Endothelial cell of umbilical vein (primary cell): ENCODE results near the gene NCK2.

Experiments
- EZH2 ChIP-seq: IDR thresholded peaks from 2 replicates; pipeline ENCODE4 v1.6.1; 2012; ENCODE audit warnings: borderline replicate concordance, low read depth, mild to moderate bottlenecking, moderate library complexity, low read length, inconsistent platforms; ENCODE audit not compliant: severe bottlenecking
- FOS ChIP-seq: IDR thresholded peaks from 2 replicates; pipeline ENCODE4 v1.6.1; 2011; ENCODE audit warnings: mild to moderate bottlenecking, low read length, moderate library complexity, borderline replicate concordance; ENCODE audit not compliant: insufficient read depth
- JUN ChIP-seq: IDR thresholded peaks from 2 replicates; pipeline ENCODE4 v1.6.1; 2011; ENCODE audit warnings: borderline replicate concordance, low read depth; ENCODE audit not compliant: insufficient read length, insufficient read depth
- MYC ChIP-seq: IDR thresholded peaks from one replicate; pipeline ENCODE4 v1.6.1; 2011; ENCODE audit warnings: mild to moderate bottlenecking, low read depth, low read length
- POLR2A ChIP-seq: IDR thresholded peaks from 2 replicates; pipeline ENCODE4 v1.6.1; 2012; ENCODE audit warnings: low read depth, mild to moderate bottlenecking, control low read depth, low read length
- POLR2AphosphoS5 ChIP-seq: IDR thresholded peaks from 2 replicates; pipeline ENCODE4 v1.6.1; 2012; ENCODE audit warnings: low read depth, mild to moderate bottlenecking, control low read depth, low read length, moderate library complexity; ENCODE audit not compliant: insufficient read depth
- TF ChIP-seq, protein P1 (sequence below), 2 donors: IDR thresholded peaks; 1 replicate in 1 of 2; 2 replicates in 1 of 2; pipeline ENCODE4 v1.5.1; 2011; ENCODE audit warnings: low read length in 2 of 2, mild to moderate bottlenecking in 2 of 2, moderate library complexity in 2 of 2, control low read depth in 1 of 2, inconsistent platforms in 1 of 2, low read depth in 1 of 2; ENCODE audit not compliant: insufficient read depth in 1 of 2; ENCODE audit errors: extremely low read depth in 1 of 2
- TF ChIP-seq, protein P2 (sequence below): IDR thresholded peaks from 2 replicates; pipeline ENCODE4 v1.6.1; 2011; ENCODE audit not compliant: insufficient read depth, insufficient read length

DNA sequence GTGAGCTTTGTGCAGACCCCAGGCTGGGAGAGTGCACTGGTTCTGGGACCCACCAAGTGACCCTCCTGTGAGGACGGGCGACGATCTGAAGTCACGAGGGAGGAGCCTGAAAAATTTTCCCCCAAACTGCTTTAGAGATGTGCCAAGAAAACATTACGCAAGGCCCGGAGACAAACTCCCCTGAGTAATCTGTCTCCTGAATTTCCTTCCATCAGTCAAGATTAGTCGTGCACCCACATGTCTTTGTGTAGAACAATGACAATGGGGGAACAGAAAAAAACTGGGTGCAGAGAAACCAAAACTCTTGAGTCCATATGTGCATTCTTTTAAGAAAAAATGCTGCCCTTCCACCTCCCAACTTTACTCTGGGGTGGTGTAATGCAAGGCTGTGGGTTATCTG lies 12.6 kb upstream of the NCK2 start:
- TF ChIP-seq, protein P1, sequence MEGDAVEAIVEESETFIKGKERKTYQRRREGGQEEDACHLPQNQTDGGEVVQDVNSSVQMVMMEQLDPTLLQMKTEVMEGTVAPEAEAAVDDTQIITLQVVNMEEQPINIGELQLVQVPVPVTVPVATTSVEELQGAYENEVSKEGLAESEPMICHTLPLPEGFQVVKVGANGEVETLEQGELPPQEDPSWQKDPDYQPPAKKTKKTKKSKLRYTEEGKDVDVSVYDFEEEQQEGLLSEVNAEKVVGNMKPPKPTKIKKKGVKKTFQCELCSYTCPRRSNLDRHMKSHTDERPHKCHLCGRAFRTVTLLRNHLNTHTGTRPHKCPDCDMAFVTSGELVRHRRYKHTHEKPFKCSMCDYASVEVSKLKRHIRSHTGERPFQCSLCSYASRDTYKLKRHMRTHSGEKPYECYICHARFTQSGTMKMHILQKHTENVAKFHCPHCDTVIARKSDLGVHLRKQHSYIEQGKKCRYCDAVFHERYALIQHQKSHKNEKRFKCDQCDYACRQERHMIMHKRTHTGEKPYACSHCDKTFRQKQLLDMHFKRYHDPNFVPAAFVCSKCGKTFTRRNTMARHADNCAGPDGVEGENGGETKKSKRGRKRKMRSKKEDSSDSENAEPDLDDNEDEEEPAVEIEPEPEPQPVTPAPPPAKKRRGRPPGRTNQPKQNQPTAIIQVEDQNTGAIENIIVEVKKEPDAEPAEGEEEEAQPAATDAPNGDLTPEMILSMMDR (IDR thresholded peaks at IDR 0.05; ENCODE audit: extremely low read depth in 1 of 2, insufficient read depth in 1 of 2, low read depth in 1 of 2, low read length in 2 of 2), result no peak
- TF ChIP-seq, protein P2, sequence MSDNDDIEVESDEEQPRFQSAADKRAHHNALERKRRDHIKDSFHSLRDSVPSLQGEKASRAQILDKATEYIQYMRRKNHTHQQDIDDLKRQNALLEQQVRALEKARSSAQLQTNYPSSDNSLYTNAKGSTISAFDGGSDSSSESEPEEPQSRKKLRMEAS, result no peak
- TF ChIP-seq POLR2AphosphoS5 (no peak), POLR2A (no peak), EZH2 (no peak), FOS (no peak), JUN (no peak), MYC (no peak)
